C1 segment of cervical spinal cord (tissue), 14 donors: Measurements from ENCODE around the gene STX1A.
"Not testable (repeated sequence)": the region's sequence is repeated elsewhere in the genome, so short reads cannot be mapped to it uniquely, and the experiment has no call there.

Experiments
- DNase-seq, 14 donors: peaks; one replicate each; lab custom pipeline; 2025; lab: John Stamatoyannopoulos, UW

STX1A gene

DNA sequence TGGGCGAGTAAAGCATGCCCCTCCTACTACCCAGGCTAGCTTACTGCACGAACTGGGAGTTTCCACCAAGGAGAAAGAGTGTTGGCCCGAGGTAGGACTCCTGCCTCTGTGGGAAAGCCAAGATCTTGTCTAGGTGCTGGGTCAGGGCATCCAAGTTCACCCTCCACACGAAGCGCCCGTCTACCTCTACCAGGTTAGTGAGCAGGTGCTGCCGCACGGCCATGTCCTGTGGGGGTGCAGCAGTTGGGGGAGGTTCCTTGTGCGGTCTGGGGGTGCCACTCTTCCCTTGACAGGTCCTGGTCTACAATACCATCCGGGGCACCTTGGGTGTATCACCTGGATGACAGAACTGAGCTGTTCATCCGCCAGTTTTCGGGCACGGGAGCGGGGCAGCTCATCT, 17.4 kb upstream of the STX1A start:
- no peak for DNase-seq

DNA sequence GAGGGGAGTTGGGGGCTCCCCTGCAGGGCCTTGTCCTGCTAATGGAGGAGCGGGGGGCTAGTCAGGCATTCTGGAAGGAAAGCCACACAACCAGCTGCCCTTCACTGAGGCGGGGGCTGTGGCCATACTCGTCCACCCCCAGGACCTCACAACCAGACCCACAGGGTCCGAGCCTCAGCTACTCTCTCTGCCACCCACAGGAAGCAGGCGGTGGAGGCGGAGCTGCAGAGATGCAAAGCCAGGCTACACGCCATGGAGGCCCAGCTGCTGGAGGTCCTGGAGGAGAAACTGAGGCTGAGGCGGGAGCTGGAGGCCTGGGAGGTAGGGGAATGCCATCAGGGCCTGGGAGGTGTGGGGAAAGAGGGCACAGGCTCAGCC, 16.0 kb upstream of the STX1A start:
- DNase-seq = no peak

GRCh38 chr7:73734619-73735527, 15.4 kb upstream of the STX1A start:
- DNase-seq = peak in 6 of 14 donors; percentile 8 to 57 (median 20)

- no peak for DNase-seq
Measured at GRCh38 chr7:73732397-73732796, 12.9 kb upstream of the STX1A start.

DNA sequence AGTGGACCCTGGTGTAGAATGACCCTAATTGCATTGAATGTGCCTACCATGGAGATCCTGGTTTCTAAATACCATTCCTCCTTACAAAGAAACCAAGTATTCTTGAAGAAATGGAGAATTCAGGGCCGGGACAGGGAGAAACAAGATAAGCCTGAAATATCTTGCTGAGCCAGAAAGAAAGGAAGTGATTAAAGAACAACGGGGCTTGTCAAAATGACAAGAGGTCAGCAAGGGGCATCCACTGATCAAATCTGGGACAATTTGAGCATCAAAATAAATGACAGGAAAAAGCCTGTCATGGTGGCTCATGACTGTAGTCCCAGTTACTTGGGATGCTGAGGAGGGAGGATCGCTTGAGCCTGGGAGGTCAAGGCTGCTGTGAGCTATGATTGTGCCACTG, 11.0 kb upstream of the STX1A start:
- DNase-seq = no peak

DNA sequence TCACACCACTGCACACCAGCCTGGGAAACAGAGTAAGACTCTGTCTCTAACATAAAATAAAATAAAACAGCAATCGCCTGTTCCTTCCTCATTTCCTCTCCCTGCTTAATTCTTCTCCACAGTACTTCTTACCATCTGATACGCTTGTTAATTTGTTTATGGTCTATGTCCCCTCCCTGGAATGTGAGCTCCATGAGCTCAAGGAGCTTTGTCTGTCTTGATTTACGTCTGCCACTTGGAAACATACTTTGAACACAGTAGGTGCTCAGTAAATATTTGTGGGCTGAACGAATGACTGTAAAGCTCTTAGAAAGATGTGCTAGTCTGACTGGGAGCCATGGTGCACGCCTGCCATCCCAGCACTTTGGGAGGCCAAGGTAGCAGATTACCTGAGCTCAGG, 9.1 kb upstream of the STX1A start:
- DNase-seq = no peak

GRCh38 chr7:73727952-73728351, 8.5 kb upstream of the STX1A start:
- no peak for DNase-seq

DNA sequence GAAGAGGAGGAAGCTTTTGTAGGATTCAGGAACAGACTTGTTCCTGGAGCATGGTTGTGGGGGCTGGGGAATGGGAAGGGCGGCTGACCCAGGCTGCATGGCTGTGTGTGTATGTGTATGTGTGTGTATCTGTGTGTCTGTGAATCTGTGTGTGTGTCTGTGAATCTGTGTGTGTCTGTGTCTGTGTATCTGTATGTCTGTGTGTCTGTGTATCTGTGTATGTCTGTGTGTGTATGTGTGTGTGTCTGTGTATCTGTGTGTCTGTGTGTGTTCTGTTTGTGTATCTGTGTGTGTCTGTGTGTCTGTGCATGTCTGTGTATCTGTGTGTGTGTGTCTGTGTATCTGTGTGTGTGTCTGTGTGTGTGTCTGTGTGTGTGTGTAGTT, 6.6 kb upstream of the STX1A start:
- DNase-seq = no peak

GRCh38 chr7:73723813-73724212, 4.3 kb upstream of the STX1A start:
- DNase-seq = no peak

- DNase-seq = no peak
Measured at GRCh38 chr7:73722785-73723184, 3.3 kb upstream of the STX1A start.

GRCh38 chr7:73722182-73722581, 2.7 kb upstream of the STX1A start:
- not testable (repeated sequence) for DNase-seq

DNA sequence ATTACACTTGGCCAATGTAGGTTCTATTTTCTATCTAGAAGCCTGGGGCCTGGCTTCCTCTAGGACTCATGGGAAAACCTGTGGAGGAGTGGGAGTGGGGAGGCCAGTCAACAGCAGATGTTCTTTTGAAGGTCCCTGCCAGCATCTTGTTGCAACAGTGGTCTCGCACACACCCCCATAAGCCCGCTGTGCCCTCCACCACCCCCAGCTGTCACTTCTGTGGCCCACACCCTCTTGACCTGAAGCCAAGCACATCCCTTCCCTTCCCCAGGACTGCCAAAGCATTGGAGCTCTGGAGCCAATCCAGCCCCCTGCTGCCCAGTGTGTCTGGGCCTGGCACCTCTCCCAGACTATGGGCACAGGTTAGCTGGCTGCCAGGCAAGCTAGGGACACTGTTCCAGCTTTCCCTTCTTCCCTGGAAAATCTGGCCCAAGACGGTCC, 1.9 kb upstream of the STX1A start:
- DNase-seq = peak in 11 of 14 donors; percentile 6 to 95 (median 70)

DNA sequence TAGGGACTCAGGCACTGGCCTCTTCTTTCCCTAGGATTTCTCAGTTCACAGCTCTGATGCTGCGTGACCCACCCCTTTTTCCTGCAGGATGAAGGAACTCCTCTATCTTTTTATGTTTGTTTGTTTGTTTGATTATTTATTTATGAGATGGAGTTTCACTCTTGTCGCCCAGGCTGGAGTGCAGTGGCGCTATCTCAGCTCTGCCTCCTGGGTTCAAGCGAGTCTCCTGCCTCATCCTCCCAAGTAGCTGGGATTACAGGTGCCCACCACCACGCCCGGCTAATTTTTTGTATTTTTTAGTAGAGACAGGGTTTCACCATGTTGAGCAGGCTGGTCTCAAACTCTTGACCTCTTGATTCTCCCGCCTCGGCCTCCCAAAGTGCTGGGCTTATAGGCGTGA, 974 bp upstream of the STX1A start:
- not testable (repeated sequence) for DNase-seq

DNA sequence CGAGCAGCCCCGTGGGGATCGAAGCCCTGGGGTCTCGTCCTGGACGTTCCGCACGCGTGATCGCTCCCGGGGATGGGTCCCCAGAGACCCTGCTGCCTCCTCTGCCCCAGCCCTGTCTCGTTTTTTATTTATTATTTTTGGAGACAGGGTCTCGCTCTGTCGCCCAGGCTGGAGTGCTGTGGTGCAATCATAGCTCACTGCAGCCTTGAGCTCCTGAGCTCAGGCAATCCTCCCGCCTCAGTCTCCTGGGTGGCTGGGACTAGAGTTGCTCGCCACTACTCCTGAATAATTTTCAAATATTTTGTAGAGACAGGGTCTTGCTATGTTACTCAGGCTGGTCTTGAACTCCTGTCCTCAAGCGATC, 319 bp upstream of the STX1A start:
- DNase-seq = no peak

DNA sequence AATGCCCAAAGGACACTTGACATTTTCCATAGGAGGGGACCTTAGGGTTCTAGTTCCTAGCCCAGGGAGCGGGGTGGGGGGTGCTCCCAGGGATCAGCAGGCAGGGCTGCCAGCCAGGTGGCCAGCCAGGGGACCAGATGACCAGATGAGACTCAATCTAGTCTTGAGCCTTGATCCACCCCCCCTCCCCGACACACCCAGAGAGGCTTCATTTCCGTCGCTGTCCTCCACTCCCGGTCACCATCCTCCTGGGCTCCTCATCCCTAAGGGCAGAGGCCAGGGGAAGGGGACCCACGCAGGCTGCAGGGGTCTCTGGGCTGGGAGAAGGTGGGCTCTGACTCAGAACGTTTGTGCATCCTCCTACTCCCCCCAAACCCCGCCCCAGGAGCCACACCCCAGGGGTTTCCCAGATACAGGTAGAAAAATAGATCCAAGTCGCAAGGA, 1.0 kb downstream of the STX1A start:
- no peak for DNase-seq

- peak in 2 of 14 donors; percentile 7 to 27 for DNase-seq
Measured at GRCh38 chr7:73717991-73718405, 1.5 kb downstream of the STX1A start.

- peak in 1 of 14 donors; percentile 40 for DNase-seq
Measured at GRCh38 chr7:73717025-73717807, 2.3 kb downstream of the STX1A start.

- DNase-seq = no peak
Measured at GRCh38 chr7:73716318-73716890, 3.1 kb downstream of the STX1A start.

DNA sequence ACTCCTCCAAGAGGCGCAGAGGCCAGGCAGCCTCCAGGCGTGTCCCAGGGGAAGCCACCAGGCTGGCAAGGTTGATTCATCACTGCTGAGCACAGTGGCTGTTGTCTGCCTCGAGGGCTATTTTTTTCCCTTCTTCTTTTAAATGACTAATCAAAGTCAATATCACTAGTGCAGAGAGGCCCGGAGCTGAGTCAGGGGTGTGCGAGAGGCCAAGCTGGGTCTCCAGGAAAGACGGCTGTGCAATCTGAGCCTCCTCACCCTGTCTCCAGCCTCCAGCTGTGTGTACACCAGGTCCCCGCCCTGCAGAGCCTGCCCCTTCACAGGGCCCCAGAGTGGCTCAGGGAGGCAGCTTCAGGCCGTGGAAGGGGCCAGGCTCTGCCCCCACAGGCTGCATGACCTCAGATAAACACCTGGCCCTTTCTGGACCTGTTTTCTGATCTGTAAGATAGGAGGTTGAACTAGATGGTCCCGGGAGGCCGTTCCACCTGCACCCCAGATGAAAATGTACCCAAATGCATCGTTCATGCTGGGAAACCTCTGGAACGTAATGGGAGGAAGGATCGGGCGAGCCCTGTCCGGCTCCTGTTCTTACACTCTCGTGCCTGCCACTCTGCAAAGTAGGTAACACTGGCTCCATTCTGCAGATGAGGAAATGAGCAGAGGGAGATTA, 3.7 kb downstream of the STX1A start:
- DNase-seq = no peak

GRCh38 chr7:73713319-73713718, 6.2 kb downstream of the STX1A start:
- not testable (repeated sequence) for DNase-seq

GRCh38 chr7:73712773-73713172, 6.7 kb downstream of the STX1A start:
- DNase-seq = no peak
